Aorta (tissue), 5 donors: ENCODE results near the gene TOP3A. TPM values are rescaled to one million over a fixed set of nuclear protein-coding genes. Genes with fewer than 3 reads are reported as not detected.
"Not testable (repeated sequence)": the region's sequence is repeated elsewhere in the genome, so short reads cannot be mapped to it uniquely, and the experiment has no call there.

Experiments used
- ATAC-seq: fragments of 200-7000 bp; cut with Tn5 transposase; one replicate; pipeline ENCODE4 v1.9.1; 2022; ENCODE audit warnings: moderate library complexity; ENCODE audit not compliant: low FRiP score
- DNase-seq, 2 donors: peaks; one replicate each; pipeline ENCODE4 v3.0.0-alpha.2; 2020
- H3K27ac ChIP-seq, 2 donors: one replicate each; pipeline ENCODE4 v1.5.1; 2013; ENCODE audit warnings: low read length in 2 of 2, mild to moderate bottlenecking in 2 of 2, moderate library complexity in 2 of 2, control low read depth in 1 of 2, inconsistent platforms in 1 of 2, low read depth in 1 of 2
- H3K27me3 ChIP-seq, 2 donors: one replicate each; pipeline ENCODE4 v1.6.1; 2013; ENCODE audit warnings: control low read depth in 1 of 2, low read length in 1 of 2, mild to moderate bottlenecking in 1 of 2, moderate library complexity in 1 of 2; ENCODE audit not compliant: insufficient read depth in 2 of 2, control insufficient read depth in 1 of 2
- H3K36me3 ChIP-seq, 2 donors: one replicate each; pipeline ENCODE4 v1.6.1; 2013; ENCODE audit warnings: control low read depth in 1 of 2, low read length in 1 of 2, mild to moderate bottlenecking in 1 of 2; ENCODE audit not compliant: insufficient read depth in 2 of 2, control insufficient read depth in 1 of 2
- H3K4me1 ChIP-seq, 2 donors: one replicate each; pipeline ENCODE4 v1.6.1; 2013; ENCODE audit warnings: low read length in 2 of 2, control low read depth in 1 of 2, mild to moderate bottlenecking in 1 of 2, moderate library complexity in 1 of 2; ENCODE audit not compliant: insufficient read depth in 2 of 2, control insufficient read depth in 1 of 2
- H3K4me3 ChIP-seq, 2 donors: one replicate each; pipeline ENCODE4 v1.5.1; 2013; ENCODE audit warnings: low read length in 2 of 2, control low read depth in 1 of 2, mild to moderate bottlenecking in 1 of 2
- H3K9me3 ChIP-seq: one replicate; pipeline ENCODE4 v1.6.1; 2013; ENCODE audit warnings: mild to moderate bottlenecking, low read length; ENCODE audit not compliant: control insufficient read depth
- WGBS, 2 donors: extraction: QIAGEN DNeasy Blood & Tissue Kit; methylation state at CpG; one replicate each; pipeline ENCODE4 v1.1.7; 2013; 5-methylcytosine and 5-hydroxymethylcytosine counted together
- intact Hi-C, 2 donors: fragments of 100-400 bp; cut with DNase I; formaldehyde crosslinking; loops; one replicate each; pipeline versions ENCODE4 v1.14.2 to v1.15.0; 2022
- polyA plus RNA-seq, 2 donors: library from polyadenylated mRNA; stranded (reverse); fragments of 200-250 nt; gene quantifications; one replicate each; pipeline ENCODE4 v1.2.3, GENCODE V29; 2013
- total RNA-seq, 2 donors: library from RNA; stranded (reverse); fragmentation: NEBNext Ultra II Directional; extraction: Animal tissue kit (Norgen Biotek cat#: 25700); gene quantifications; one replicate each; pipeline ENCODE4 v1.2.1, GENCODE V29; 2021
- donor health status: healthy with polysubstance abuse.
- donor health status: Bipolar disorder and iron deficiency.
- donor health status: DM: no; HTN: no; CAD: no.
- donor health status: DM: no; HTN: no; CAD: no.
- donor health status: DM: yes; HTN: yes; CAD: no.

The TOP3A gene
- total and polyA plus RNA-seq, 4 donors = 2.9 to 37.8 (median 24.3) TPM

DNA sequence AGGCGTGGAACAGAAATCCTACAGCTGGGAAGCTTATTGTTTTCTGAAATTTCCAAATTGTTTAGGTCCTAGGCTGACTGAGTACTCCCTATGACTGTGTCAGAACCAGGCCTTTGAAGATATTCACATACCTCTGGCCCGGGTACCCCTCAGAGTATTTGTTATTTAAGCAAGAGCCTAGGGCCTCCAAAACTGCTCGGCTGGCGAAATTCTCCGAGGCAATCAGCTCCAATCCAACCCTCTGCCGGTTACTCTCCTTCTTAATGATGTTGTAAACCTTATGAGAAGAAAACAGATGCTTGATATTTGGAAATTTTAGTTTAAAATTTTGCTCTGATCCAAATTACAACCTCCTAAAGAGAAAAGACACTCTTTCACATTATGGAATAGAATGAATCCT lies 38.7 kb upstream of the TOP3A start:
- Histone ChIP-seq H3K27ac (no peak overlapping the region), H3K4me3 (no peak overlapping the region), H3K9me3 (no peaks in the 10 kb centered on the region), H3K4me1 (no peaks in the 10 kb centered on the region), H3K27me3 (no peaks in the 10 kb centered on the region), H3K36me3 (no peaks in the 10 kb centered on the region)
- intact Hi-C loops = no loop called here
- WGBS, 2 donors = 92 to 93% methylated on average over 6 of the region's 6 CpGs
- ATAC-seq = no peak
- DNase-seq = no peak

DNA sequence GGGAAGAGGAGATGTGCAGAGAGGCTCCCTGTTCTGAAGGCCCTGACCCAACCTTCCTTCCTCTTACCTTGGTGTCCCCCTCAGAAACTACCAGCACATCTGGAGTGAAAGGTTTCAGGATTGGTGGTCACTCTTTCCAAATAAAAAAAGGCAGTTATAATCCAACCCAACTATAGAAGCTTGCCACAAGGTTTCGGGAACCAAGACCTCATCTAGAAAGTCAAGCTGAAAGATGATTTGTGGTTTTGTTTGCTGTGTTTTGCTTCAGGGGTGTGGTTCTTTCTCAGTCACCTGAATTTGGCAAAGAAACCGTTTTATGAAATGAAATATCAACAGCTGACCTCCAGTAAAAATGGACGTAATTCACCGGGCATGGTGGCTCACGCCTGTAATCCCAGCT lies 29.2 kb upstream of the TOP3A start:
- Histone ChIP-seq H3K36me3 (peaks cover 0 to 11% of the 10 kb centered on the region in 2 donors), H3K27ac (no peak overlapping the region), H3K27me3 (no peaks in the 10 kb centered on the region), H3K9me3 (no peaks in the 10 kb centered on the region), H3K4me1 (no peaks in the 10 kb centered on the region), H3K4me3 (no peak overlapping the region)
- intact Hi-C loops = no loop called here
- ATAC-seq = no peak
- 88% methylated on average over 5 of the region's 5 CpGs for WGBS, 2 donors
- no peak for DNase-seq

GRCh38 chr17:18339933-18340332 lies 25.1 kb upstream of the TOP3A start:
- intact Hi-C loops = no loop called here
- no peaks in the 10 kb centered on the region for H3K9me3 ChIP-seq
- H3K27ac ChIP-seq = no peak overlapping the region
- no peak for DNase-seq
- no peaks in the 10 kb centered on the region for H3K27me3 ChIP-seq
- H3K4me1 ChIP-seq = no peaks in the 10 kb centered on the region
- no peak for ATAC-seq
- H3K4me3 ChIP-seq = no peak overlapping the region
- WGBS, 2 donors = 97 to 98% methylated on average over 13 of the region's 13 CpGs
- peaks cover 0 to 5% of the 10 kb centered on the region in 2 donors for H3K36me3 ChIP-seq

DNA sequence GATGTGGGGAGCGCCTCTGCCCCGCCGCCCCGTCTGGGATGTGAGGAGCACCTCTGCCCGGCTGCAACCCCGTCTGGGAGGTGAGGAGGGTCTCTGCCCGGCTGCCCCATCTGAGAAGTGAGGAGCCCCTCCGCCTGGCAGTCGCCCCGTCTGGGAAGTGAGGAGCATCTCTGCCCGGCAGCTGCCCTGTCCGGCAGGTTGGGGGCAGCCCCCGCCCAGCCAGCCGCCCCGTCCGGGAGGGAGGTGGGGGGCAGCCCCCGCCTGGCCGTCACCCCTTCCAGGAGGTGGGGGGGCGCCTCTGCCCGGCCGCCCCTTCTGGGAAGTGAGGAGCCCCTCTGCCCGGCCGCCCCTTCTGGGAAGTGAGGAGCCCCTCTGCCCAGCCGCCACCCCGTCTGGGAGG lies 23.4 kb upstream of the TOP3A start:
- H3K27me3 ChIP-seq, H3K4me3 ChIP-seq, H3K36me3 ChIP-seq, intact Hi-C loops, H3K4me1 ChIP-seq, DNase-seq, H3K27ac ChIP-seq, ATAC-seq, H3K9me3 ChIP-seq: not testable (repeated sequence)
- 94 to 98% methylated on average over 21 to 25 of the region's 25 CpGs for whole genome bisulfite sequencing, 2 donors

DNA sequence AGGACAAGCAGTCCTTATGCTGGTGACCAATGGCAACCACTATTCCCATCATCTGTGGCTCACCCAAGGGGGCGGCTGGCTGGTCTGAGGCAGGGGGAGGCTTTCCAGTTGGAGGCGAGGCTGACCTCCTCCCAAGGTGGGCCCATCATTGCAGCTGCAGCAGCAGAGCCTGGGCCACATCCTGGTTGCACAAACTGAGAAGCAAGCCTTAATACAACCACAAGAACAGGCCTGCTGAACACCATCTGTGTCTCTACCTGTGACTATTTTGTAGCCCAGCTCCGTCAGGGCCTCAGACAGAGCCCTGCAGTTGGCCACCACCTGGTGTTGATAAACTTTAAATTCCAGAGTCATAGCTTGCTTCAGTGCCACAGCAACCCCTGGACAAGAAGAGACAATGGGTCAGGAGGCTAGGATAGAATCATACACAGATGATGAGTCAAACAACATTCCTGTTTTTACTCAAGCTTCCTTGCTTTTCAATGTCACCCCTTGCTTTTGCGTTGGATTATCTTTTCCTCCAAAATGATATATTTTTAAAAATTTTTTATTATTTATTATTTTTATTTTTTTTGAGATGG lies 18.2 kb upstream of the TOP3A start:
- no peaks in the 10 kb centered on the region for H3K27me3 ChIP-seq
- no peak overlapping the region for H3K27ac ChIP-seq
- 74 to 91% methylated on average over 4 of the region's 4 CpGs for WGBS, 2 donors
- no peaks in the 10 kb centered on the region for H3K36me3 ChIP-seq
- ATAC-seq (no peak), DNase-seq (no peak)
- no peaks in the 10 kb centered on the region for H3K4me1 ChIP-seq
- H3K9me3 ChIP-seq = no peaks in the 10 kb centered on the region
- intact Hi-C loops = no loop called here
- no peak overlapping the region for H3K4me3 ChIP-seq

DNA sequence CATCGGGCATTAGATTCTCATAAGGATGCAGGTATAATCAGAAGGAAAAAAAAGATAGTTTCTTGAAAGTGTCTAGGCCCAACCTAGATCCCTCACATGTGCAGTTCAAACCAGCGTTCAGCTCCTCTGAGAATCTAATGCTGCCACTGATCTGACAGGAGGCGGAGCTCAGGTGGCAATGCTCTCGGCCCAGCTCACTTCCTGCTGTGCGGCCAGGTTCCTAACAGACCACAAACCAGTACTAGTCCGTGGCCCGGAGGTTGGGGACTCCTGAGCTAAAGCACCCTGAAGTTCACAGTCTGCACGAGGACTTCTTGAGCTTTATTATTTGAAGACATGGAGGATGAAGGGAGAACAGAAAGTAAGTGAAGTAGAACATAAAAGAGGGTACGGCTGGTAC lies 17.1 kb upstream of the TOP3A start:
- ATAC-seq = no peak
- H3K36me3 ChIP-seq = no peaks in the 10 kb centered on the region

GRCh38 chr17:18328643-18329204 lies 13.9 kb upstream of the TOP3A start:
- ATAC-seq (no peak), DNase-seq (peak in 1 of 2 donors; percentile 33)
- no peaks in the 10 kb centered on the region for H3K9me3 ChIP-seq
- no peaks in the 10 kb centered on the region for H3K27me3 ChIP-seq
- H3K27ac ChIP-seq = no peak overlapping the region
- H3K4me1 ChIP-seq = no peaks in the 10 kb centered on the region
- H3K4me3 ChIP-seq = no peak overlapping the region
- 83 to 89% methylated on average over 9 of the region's 9 CpGs for WGBS, 2 donors
- intact Hi-C loops = no loop called here
- H3K36me3 ChIP-seq = peaks cover 0 to under 1% of the 10 kb centered on the region in 2 donors

More for the DNA sequence above, 17.1 kb upstream of the TOP3A start:
- Histone ChIP-seq H3K4me1 (no peaks in the 10 kb centered on the region), H3K27me3 (no peaks in the 10 kb centered on the region), H3K27ac (no peak overlapping the region), H3K4me3 (no peak overlapping the region), H3K9me3 (no peaks in the 10 kb centered on the region)
- intact Hi-C loops = no loop called here
- no peak for DNase-seq
- WGBS, 2 donors = 85 to 89% methylated on average over 9 of the region's 9 CpGs

- WGBS, 2 donors = 87 to 90% methylated on average over 10 of the region's 10 CpGs
- no peak for ATAC-seq
- Histone ChIP-seq H3K27ac (no peak overlapping the region), H3K4me1 (no peaks in the 10 kb centered on the region), H3K36me3 (peaks cover 0 to 2% of the 10 kb centered on the region in 2 donors), H3K4me3 (no peak overlapping the region), H3K9me3 (no peaks in the 10 kb centered on the region), H3K27me3 (no peaks in the 10 kb centered on the region)
- intact Hi-C loops = no loop called here
- no peak for DNase-seq
Measured at GRCh38 chr17:18327556-18327955, 12.8 kb upstream of the TOP3A start.

DNA sequence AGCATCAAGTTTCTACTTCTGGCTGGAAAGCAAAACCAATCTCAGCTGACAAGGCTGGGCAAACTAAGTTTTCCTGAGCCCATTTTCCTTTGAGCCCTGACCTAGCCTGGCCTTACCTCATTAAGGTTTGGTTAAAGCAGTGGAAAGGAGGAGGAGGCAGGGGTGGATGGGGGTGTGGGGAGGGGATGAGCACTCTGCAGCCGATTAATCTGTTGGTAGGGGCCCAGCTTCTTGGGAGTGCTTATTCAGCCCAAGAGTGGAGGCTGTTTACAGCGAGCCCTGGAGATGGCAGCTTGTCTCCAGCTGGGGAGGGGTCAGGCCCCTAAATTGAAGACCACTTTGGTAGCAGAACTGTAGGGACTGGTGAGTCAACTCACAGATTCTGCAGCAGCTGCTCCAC lies 12.3 kb upstream of the TOP3A start:
- H3K36me3 ChIP-seq = peaks cover 0 to 3% of the 10 kb centered on the region in 2 donors
- DNase-seq (no peak), ATAC-seq (no peak)
- no peaks in the 10 kb centered on the region for H3K27me3 ChIP-seq
- 67 to 73% methylated on average over 2 of the region's 2 CpGs for WGBS, 2 donors
- H3K27ac ChIP-seq = no peak overlapping the region
- no peaks in the 10 kb centered on the region for H3K4me1 ChIP-seq
- H3K4me3 ChIP-seq = no peak overlapping the region
- intact Hi-C loops = no loop called here
- no peaks in the 10 kb centered on the region for H3K9me3 ChIP-seq
